A673 (cell line): ENCODE data around the gene PACS2. TPM values are rescaled to one million over a fixed set of nuclear protein-coding genes. Genes with fewer than 3 reads are reported as not detected.
A peak's percentile ranks its signal among the peaks of the same experiment; 100 is the strongest.
"Not testable (repeated sequence)": the region's sequence is repeated elsewhere in the genome, so short reads cannot be mapped to it uniquely, and the experiment has no call there.

ENCODE experiments used
- BruUV-seq: library from RNA; stranded (reverse); fragments of 400-500 nt; replicated peaks from 2 replicates; lab custom pipeline; 2021; lab: Mats Ljungman, UMichigan
- CTCF ChIA-PET: fragments of 300-600 bp; sonication (Branson Sonifier 250); formaldehyde crosslinking; loops from one replicate; lab custom pipeline; 2022; ENCODE audit warnings: antibody characterized with exemption; lab: Charles Lee
- POLR2A ChIA-PET: fragments of 300-600 bp; sonication (Branson Sonifier 250); formaldehyde crosslinking; loops from one replicate; lab custom pipeline; 2022; ENCODE audit warnings: antibody characterized with exemption; ENCODE audit not compliant: low non-redundant PET; lab: Charles Lee
- DNase-seq: peaks from one replicate; pipeline ENCODE4 v3.0.0-alpha.2; 2015; ENCODE audit warnings: low spot score
- H3K27ac ChIP-seq: fragments of 200-600 bp; sonication (generic); 2 replicates; pipeline ENCODE4 v1.5.1; 2016; ENCODE audit warnings: mixed run types, low read depth, mild to moderate bottlenecking, mixed read lengths, antibody characterized with exemption, low read length; ENCODE audit not compliant: poor library complexity, severe bottlenecking
- H3K27me3 ChIP-seq: fragments of 200-600 bp; sonication (generic); replicated peaks from 2 replicates; pipeline ENCODE4 v1.6.1; 2017; ENCODE audit warnings: mixed run types, low read depth, mild to moderate bottlenecking, mixed read lengths, antibody characterized with exemption, low read length; ENCODE audit not compliant: insufficient read depth, poor library complexity
- H3K36me3 ChIP-seq: fragments of 200-600 bp; sonication (generic); 2 replicates; pipeline ENCODE4 v1.6.1; 2016; ENCODE audit warnings: mixed run types, mild to moderate bottlenecking, mixed read lengths, antibody characterized with exemption, low read length; ENCODE audit not compliant: insufficient read depth, poor library complexity, severe bottlenecking
- H3K4me1 ChIP-seq: fragments of 200-600 bp; sonication (generic); 2 replicates; pipeline ENCODE4 v1.6.1; 2017; ENCODE audit warnings: mixed run types, mild to moderate bottlenecking, mixed read lengths, antibody characterized with exemption, low read length; ENCODE audit not compliant: insufficient read depth, poor library complexity, severe bottlenecking
- H3K4me3 ChIP-seq: fragments of 200-600 bp; sonication (generic); 2 replicates; pipeline ENCODE4 v1.5.1; 2016; ENCODE audit warnings: low read depth, mixed run types, mild to moderate bottlenecking, mixed read lengths, low read length; ENCODE audit not compliant: poor library complexity, severe bottlenecking
- H3K9me3 ChIP-seq: fragments of 200-600 bp; sonication (generic); 2 replicates; pipeline ENCODE4 v1.6.1; 2016; ENCODE audit warnings: mixed run types, low read depth, mild to moderate bottlenecking, mixed read lengths, antibody characterized with exemption, low read length; ENCODE audit not compliant: poor library complexity, severe bottlenecking
- EZH2 ChIP-seq: fragments of 200-600 bp; sonication (generic); IDR thresholded peaks from 2 replicates; pipeline ENCODE4 v1.6.1; 2017; ENCODE audit warnings: borderline replicate concordance, low read depth, mild to moderate bottlenecking, mixed read lengths, antibody characterized with exemption, low read length; ENCODE audit not compliant: poor library complexity, severe bottlenecking
- intact Hi-C: fragments of 100-400 bp; cut with micrococcal nuclease; formaldehyde crosslinking; loops from one replicate; pipeline ENCODE4 v1.10.0; 2022; ENCODE audit not compliant: unreplicated experiment
- total RNA-seq: library from RNA; stranded (reverse); gene quantifications from 2 replicates; pipeline ENCODE4 v1.2.3, GENCODE V29; 2021
- TF ChIP-seq, protein P1 (sequence below): fragments of 300-800, 200-600 bp; sonication (generic); conservative IDR thresholded peaks from 2 replicates; pipeline ENCODE4 v1.5.1; 2017; ENCODE audit warnings: low read depth, mild to moderate bottlenecking, antibody characterized with exemption, low read length, moderate library complexity, mixed read lengths

The PACS2 gene
- total RNA-seq, 1 experiment from 2014 or later = 52.5 TPM

DNA sequence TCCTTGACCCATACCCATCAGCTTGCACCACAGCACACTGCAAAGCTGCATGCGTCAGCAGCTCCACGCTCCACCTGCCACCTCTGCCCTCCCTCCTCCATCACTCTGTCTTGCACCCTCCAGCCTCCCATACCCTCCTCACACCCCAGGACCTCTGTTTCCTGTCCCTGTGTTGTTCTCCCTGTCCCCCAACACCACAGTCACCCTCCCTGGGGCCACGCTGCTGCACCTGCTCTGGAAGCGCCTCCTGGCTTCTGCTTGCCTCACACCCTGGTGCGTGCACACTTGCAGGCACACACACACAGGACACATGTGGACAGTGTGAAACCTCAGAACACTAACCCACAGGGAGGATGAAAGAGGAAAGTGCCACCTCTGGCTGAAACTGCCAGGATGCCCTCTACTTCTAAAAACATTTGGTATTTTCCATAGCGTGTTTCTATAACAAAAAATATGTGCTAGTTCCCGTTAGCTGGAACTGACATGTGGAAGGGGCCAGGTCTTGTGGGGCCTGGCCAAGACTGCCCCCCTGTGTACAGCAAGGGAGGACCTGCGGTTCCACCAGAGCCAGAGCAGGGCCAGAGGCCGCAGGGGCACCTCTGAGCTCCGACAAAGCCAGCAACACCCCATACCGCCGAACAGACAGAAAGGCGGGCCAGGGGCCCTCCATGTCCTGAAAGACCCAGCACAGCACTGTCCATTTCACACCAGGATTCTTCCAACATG lies 23.8 kb upstream of the PACS2 start:
- H3K36me3 ChIP-seq = no peaks in the 10 kb centered on the region
- CTCF ChIA-PET = no interaction called here
- no peak overlapping the region for H3K4me3 ChIP-seq
- H3K27ac ChIP-seq = no peak overlapping the region
- no peaks in the 10 kb centered on the region for H3K4me1 ChIP-seq
- H3K9me3 ChIP-seq = no peaks in the 10 kb centered on the region
- no TSS peak for BruUV-seq
- intact Hi-C loops = no loop called here
- no peak for DNase-seq
- no peak for TF ChIP-seq EZH2
- TF ChIP-seq, protein P1, sequence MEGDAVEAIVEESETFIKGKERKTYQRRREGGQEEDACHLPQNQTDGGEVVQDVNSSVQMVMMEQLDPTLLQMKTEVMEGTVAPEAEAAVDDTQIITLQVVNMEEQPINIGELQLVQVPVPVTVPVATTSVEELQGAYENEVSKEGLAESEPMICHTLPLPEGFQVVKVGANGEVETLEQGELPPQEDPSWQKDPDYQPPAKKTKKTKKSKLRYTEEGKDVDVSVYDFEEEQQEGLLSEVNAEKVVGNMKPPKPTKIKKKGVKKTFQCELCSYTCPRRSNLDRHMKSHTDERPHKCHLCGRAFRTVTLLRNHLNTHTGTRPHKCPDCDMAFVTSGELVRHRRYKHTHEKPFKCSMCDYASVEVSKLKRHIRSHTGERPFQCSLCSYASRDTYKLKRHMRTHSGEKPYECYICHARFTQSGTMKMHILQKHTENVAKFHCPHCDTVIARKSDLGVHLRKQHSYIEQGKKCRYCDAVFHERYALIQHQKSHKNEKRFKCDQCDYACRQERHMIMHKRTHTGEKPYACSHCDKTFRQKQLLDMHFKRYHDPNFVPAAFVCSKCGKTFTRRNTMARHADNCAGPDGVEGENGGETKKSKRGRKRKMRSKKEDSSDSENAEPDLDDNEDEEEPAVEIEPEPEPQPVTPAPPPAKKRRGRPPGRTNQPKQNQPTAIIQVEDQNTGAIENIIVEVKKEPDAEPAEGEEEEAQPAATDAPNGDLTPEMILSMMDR = no peak
- POLR2A ChIA-PET = no interaction called here
- no peaks in the 10 kb centered on the region for H3K27me3 ChIP-seq

DNA sequence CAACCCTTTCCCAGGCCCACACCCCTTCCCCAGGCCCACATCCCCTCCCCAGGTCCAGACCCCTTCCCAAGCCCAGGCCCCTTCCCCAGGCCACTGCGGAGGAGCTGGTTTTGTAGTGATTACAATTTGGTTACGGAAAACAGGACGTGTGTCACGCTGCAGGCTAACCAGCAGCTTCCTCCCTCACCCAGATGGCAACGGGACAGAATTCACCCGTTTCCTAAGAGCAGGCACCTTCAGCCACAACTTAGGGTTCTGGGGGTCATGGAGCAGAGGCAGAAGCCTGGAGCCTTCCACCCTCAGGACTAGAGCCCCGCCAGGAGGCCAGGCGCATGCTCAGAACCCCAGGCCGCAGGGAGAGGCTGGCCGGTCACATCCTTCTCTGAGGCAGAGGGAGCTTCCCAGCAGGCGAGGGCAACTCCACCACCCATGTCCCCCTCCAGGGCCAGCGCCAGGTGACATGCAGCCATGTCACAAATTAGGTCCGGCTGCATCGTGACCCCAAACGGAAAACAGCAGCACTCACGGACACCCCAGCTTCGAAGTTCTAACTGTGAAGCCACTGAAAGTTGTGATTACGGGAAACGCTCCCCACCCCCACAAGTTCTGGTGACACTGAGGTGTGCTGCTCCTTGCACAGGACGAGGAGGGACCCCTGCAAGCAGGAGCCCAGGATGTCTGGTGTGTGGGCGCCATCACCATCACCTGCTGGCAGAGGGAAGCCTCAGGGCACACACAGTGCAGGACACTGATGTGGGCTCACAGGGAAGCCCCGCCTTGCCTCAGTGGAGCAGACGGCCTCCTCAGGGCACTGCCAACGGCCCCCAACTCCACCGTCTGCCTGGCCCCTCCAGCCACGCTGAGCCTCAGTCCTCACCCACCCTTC lies 21.5 kb upstream of the PACS2 start:
- no TSS peak for BruUV-seq
- Histone ChIP-seq H3K36me3 (no peaks in the 10 kb centered on the region), H3K27me3 (no peaks in the 10 kb centered on the region), H3K9me3 (no peaks in the 10 kb centered on the region), H3K27ac (no peak overlapping the region), H3K4me3 (no peak overlapping the region), H3K4me1 (no peaks in the 10 kb centered on the region)
- no peak for TF ChIP-seq EZH2
- TF ChIP-seq, protein P1 = no peak
- ChIA-PET POLR2A (interaction anchor here (0.6 kb wide), 1 partner anchor 509 kb away, joined by 4 read pairs; no protein-coding TSS in a partner anchor), CTCF (interaction anchor here (0.7 kb wide), 1 partner anchor 27 kb away, joined by 4 read pairs; no protein-coding TSS in a partner anchor)
- intact Hi-C loops = no loop called here
- DNase-seq = no peak

DNA sequence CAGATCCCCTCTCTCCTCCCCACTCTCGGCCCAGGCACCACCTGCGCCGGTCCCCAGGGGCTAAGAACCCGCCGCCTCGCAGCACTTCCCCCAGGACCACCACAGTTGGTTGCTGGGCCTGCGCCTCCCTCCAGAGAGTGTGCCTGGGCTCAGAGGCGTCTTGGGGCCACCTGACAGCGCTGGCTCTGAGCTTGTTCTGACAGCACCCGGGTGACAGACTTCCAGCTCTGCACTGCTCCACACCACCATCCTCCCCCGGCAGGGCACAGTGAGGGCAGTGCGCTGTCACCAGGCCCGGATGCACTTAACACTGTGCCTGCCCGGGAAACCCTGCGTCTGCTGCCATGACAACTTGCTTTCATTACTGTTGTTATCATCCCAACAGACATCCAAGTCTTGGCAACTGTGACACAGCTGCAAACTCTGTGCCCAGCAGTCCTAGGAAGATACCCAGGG lies 20.4 kb upstream of the PACS2 start:
- peak overlapping the region; percentile 23 for H3K27ac ChIP-seq
- CTCF ChIA-PET = no interaction called here
- no peaks in the 10 kb centered on the region for H3K4me1 ChIP-seq
- POLR2A ChIA-PET = no interaction called here
- DNase-seq = peak; percentile 23
- H3K27me3 ChIP-seq = no peaks in the 10 kb centered on the region
- H3K36me3 ChIP-seq = no peaks in the 10 kb centered on the region
- no peak overlapping the region for H3K4me3 ChIP-seq
- intact Hi-C loops = no loop called here
- no TSS peak for BruUV-seq
- H3K9me3 ChIP-seq = no peaks in the 10 kb centered on the region
- TF ChIP-seq, protein P1 = no peak
- TF ChIP-seq EZH2 = no peak

DNA sequence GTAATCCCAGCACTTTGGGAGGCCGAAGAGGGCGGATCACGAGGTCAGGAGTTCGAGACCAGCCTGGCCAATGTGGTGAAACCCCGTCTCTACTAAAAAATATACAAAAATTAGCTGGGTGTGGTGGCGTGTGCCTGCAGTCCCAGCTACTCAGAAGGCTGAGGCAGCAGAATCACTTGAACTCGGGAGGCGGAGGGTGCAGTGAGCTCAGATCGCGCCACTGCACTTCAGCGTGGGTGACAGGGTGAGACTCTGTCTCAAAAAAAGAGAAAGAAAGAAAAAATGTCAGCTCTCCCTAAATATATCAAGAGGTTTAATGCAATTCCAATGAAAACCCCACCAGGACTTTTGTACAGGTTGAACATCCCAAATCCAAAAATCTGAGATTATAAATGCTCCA lies 17.2 kb upstream of the PACS2 start:
- BruUV-seq, POLR2A ChIA-PET, H3K27ac ChIP-seq, H3K27me3 ChIP-seq, H3K36me3 ChIP-seq, DNase-seq, H3K9me3 ChIP-seq, H3K4me3 ChIP-seq, H3K4me1 ChIP-seq, CTCF ChIA-PET, intact Hi-C loops: not testable (repeated sequence)
